SK-N-SH (cell line): Measurements from ENCODE around the gene MCC. TPM values are rescaled to one million over a fixed set of nuclear protein-coding genes. Genes with fewer than 3 reads are reported as not detected.

Experiments used
- CTCF ChIA-PET: fragments of 300-600, 350-600 bp; formaldehyde crosslinking; extraction: SDS; loops from one replicate; lab custom pipeline; 2021; lab: Yijun Ruan, JAX
- POLR2A ChIA-PET: fragments of 350-600 bp; sonication (Branson Sonifier 250); formaldehyde crosslinking; extraction: SDS; loops from one replicate; lab custom pipeline; 2020; ENCODE audit warnings: antibody characterized with exemption, inconsistent platforms; lab: Yijun Ruan, JAX
- DNase-seq: peaks from one replicate; pipeline ENCODE4 v3.0.0; 2012
- H2AFZ ChIP-seq: fragments of 200-600 bp; sonication (generic); 2 replicates; pipeline ENCODE4 v1.8.1; 2016; ENCODE audit warnings: antibody characterized with exemption, mild to moderate bottlenecking, low read depth
- H3F3A ChIP-seq: fragments of 200-600 bp; sonication (generic); replicated peaks from 2 replicates; pipeline ENCODE3; 2016; ENCODE audit warnings: antibody characterized with exemption, mild to moderate bottlenecking; ENCODE audit not compliant: insufficient read depth
- H3K27ac ChIP-seq, 2 experiments: fragments of 200-500 bp in 1 of 2; fragments of 200-600 bp in 1 of 2; sonication (Bioruptor generic) in 1 of 2; sonication (generic), shearing (Covaris generic) in 1 of 2; 2 replicates each; pipeline versions ENCODE4 v1.5.1 to v1.6.1; 2014 to 2016; ENCODE audit warnings: low read depth in 2 of 2, inconsistent platforms in 1 of 2, low read length in 1 of 2, mild to moderate bottlenecking in 1 of 2, mixed read lengths in 1 of 2
- H3K27me3 ChIP-seq: fragments of 200-600 bp; sonication (generic), shearing (Covaris generic); 2 replicates; pipeline ENCODE4 v1.6.1; 2016; ENCODE audit warnings: mixed run types; ENCODE audit not compliant: insufficient read depth
- H3K36me3 ChIP-seq, 2 experiments: fragments of 200-500 bp in 1 of 2; fragments of 200-600 bp in 1 of 2; sonication (Bioruptor generic) in 1 of 2; sonication (generic) in 1 of 2; replicated peaks in 1 of 2; 2 replicates each; pipeline versions ENCODE3 to v1.5.1; 2014 to 2016; ENCODE audit warnings: low read length in 1 of 2, mild to moderate bottlenecking in 1 of 2; ENCODE audit not compliant: insufficient read depth in 2 of 2, control insufficient read depth in 1 of 2
- H3K4me1 ChIP-seq, 2 experiments: fragments of 200-500 bp in 1 of 2; fragments of 200-600 bp in 1 of 2; sonication (Bioruptor generic) in 1 of 2; sonication (generic), shearing (Covaris generic) in 1 of 2; 2 replicates each; pipeline versions ENCODE4 v1.5.1 to v1.6.1; 2014 to 2016; ENCODE audit warnings: low read depth in 1 of 2, low read length in 1 of 2, mixed run types in 1 of 2; ENCODE audit not compliant: insufficient read depth in 2 of 2, control insufficient read depth in 1 of 2
- H3K4me2 ChIP-seq: fragments of 200-600 bp; sonication (generic), shearing (Covaris generic); 2 replicates; pipeline ENCODE4 v1.6.1; 2017; ENCODE audit warnings: mixed run types
- H3K4me3 ChIP-seq, 2 experiments: fragments of 200-500 bp in 1 of 2; fragments of 200-600 bp in 1 of 2; sonication (Bioruptor generic) in 1 of 2; sonication (generic), shearing (Covaris generic) in 1 of 2; 2 replicates each; pipeline versions ENCODE4 v1.5.1 to v1.8.1; 2014 to 2016; ENCODE audit warnings: low read depth in 2 of 2, inconsistent platforms in 1 of 2, low read length in 1 of 2, mild to moderate bottlenecking in 1 of 2, mixed read lengths in 1 of 2, moderate library complexity in 1 of 2
- H3K79me2 ChIP-seq: fragments of 200-600 bp; sonication (generic); 2 replicates; pipeline ENCODE4 v1.8.1; 2017; ENCODE audit warnings: mild to moderate bottlenecking; ENCODE audit not compliant: insufficient read depth
- H3K9ac ChIP-seq: fragments of 200-600 bp; sonication (generic); 2 replicates; pipeline ENCODE4 v1.6.1; 2017; ENCODE audit warnings: mixed run types
- H3K9me2 ChIP-seq: fragments of 200-600 bp; sonication (generic); 2 replicates; pipeline ENCODE4 v1.6.1; 2017; ENCODE audit warnings: mixed run types
- H3K9me3 ChIP-seq: fragments of 200-600 bp; sonication (generic); 2 replicates; pipeline ENCODE4 v1.6.1; 2017; ENCODE audit warnings: mixed run types, mild to moderate bottlenecking, moderate library complexity
- H4K20me1 ChIP-seq: fragments of 200-600 bp; sonication (generic); 2 replicates; pipeline ENCODE4 v1.6.1; 2017; ENCODE audit warnings: mild to moderate bottlenecking, mixed run types; ENCODE audit not compliant: insufficient read depth
- EZH2phosphoT487 ChIP-seq: fragments of 200-600 bp; sonication (generic); IDR thresholded peaks from 2 replicates; pipeline ENCODE4 v1.6.1; 2017; ENCODE audit warnings: low read depth, mixed run types, mild to moderate bottlenecking, antibody characterized with exemption, moderate library complexity, borderline replicate concordance
- JUND ChIP-seq: IDR thresholded peaks from 2 replicates; pipeline ENCODE4 v1.4.0; 2012
- MEF2A ChIP-seq: IDR thresholded peaks from 2 replicates; pipeline ENCODE4 v1.4.0; 2012; ENCODE audit warnings: low read depth, borderline replicate concordance
- MXI1 ChIP-seq: IDR thresholded peaks from 2 replicates; pipeline ENCODE4 v1.6.1; 2012; ENCODE audit warnings: mild to moderate bottlenecking, low read depth, low read length, improper control_type of control experiment
- NFIC ChIP-seq: IDR thresholded peaks from 2 replicates; pipeline ENCODE4 v1.4.0; 2012; ENCODE audit warnings: borderline replicate concordance
- POLR2AphosphoS5 ChIP-seq: IDR thresholded peaks from 2 replicates; pipeline ENCODE4 v1.6.1; 2012; ENCODE audit warnings: low read depth, low read length
- RAD21 ChIP-seq: IDR thresholded peaks from 2 replicates; pipeline ENCODE4 v1.6.1; 2012; ENCODE audit warnings: mild to moderate bottlenecking, low read length
- RCOR1 ChIP-seq: fragments of 150-350 bp; IDR thresholded peaks from 2 replicates; pipeline ENCODE4 v1.6.1; 2017; ENCODE audit warnings: antibody characterized with exemption, low read length
- RFX5 ChIP-seq: IDR thresholded peaks from 2 replicates; pipeline ENCODE4 v1.6.1; 2012; ENCODE audit warnings: mild to moderate bottlenecking, improper control_type of control experiment, low read length
- SIN3A ChIP-seq: IDR thresholded peaks from 2 replicates; pipeline ENCODE4 v1.6.1; 2012; ENCODE audit warnings: low read depth, mild to moderate bottlenecking, low read length, moderate library complexity, borderline replicate concordance
- SMC3 ChIP-seq: IDR thresholded peaks from 2 replicates; pipeline ENCODE4 v1.6.1; 2012; ENCODE audit warnings: low read depth, low read length, improper control_type of control experiment
- TAF1 ChIP-seq: IDR thresholded peaks from 2 replicates; pipeline ENCODE4 v1.6.1; 2012; ENCODE audit warnings: low read depth, mild to moderate bottlenecking, low read length, moderate library complexity, borderline replicate concordance
- TCF12 ChIP-seq: IDR thresholded peaks from 2 replicates; pipeline ENCODE4 v1.4.0; 2012
- YY1 ChIP-seq: IDR thresholded peaks from 2 replicates; pipeline ENCODE4 v1.4.0; 2012; ENCODE audit warnings: low read depth, mild to moderate bottlenecking
- WGBS: methylation state at CpG from one replicate; pipeline ENCODE4 v1.1.6; 2017; ENCODE audit warnings: low lambda C conversion rate; 5-methylcytosine and 5-hydroxymethylcytosine counted together
- polyA plus RNA-seq, 3 experiments: library from polyadenylated mRNA; depleted of rRNA; stranded (reverse); fragments of >200 nt; gene quantifications; 2 replicates each; pipeline ENCODE4 v1.2.3, GENCODE V29; 2012
- TF ChIP-seq, protein P1 (sequence below): IDR thresholded peaks from 2 replicates; pipeline ENCODE4; 2012
- TF ChIP-seq, protein P2 (sequence below): IDR thresholded peaks from 2 replicates; pipeline ENCODE4 v1.4.0; 2012; ENCODE audit warnings: low read depth, borderline replicate concordance
- TF ChIP-seq, protein P3 (sequence below): fragments of 150-350 bp; IDR thresholded peaks from 2 replicates; pipeline ENCODE4 v1.6.1; 2016; ENCODE audit warnings: mild to moderate bottlenecking, low read depth, low read length
- TF ChIP-seq, protein P4 (sequence below): IDR thresholded peaks from 2 replicates; pipeline ENCODE4 v1.6.1; 2012; ENCODE audit warnings: mild to moderate bottlenecking, low read depth, low read length, moderate library complexity

MCC gene
- polyA plus RNA-seq, 1 of the 3 experiments (the other 2 are of a cell fraction) = 3.6 TPM

DNA sequence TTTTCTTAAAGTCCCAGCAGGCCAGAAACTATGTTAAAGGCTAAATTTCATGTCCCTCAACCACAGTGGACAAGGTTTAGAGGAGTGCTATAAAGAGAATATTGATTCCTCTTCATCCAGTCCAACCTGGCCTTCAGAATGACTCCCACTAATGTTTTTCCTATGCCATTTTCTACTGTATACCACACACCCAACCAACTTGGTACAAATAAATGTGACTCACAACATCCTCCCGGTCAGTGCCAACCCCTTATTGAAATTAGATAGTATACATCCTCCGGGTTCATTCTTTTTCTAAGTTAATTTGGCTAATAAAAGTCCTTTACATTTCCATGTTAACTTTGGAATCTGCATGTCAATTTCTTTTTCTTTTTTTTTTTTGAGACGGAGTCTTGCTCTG, 268.6 kb downstream of the MCC start:
- Histone ChIP-seq H3K9me2 (no peaks in the 10 kb centered on the region), H3K79me2 (no peaks in the 10 kb centered on the region), H3K9ac (no peak overlapping the region), H3K4me2 (no peak overlapping the region), H3K4me3 (no peak overlapping the region), H3K9me3 (no peaks in the 10 kb centered on the region), H3K27me3 (no peaks in the 10 kb centered on the region), H3K27ac (no peak overlapping the region), H3F3A (no peaks in the 10 kb centered on the region), H3K36me3 (no peaks in the 10 kb centered on the region), H3K4me1 (peaks cover 0 to 13% of the 10 kb centered on the region in 2 experiments; a peak in 1 of 4 replicates), H2AFZ (no peak overlapping the region), H4K20me1 (no peaks in the 10 kb centered on the region)
- DNase-seq = no peak
- CTCF ChIA-PET = interaction anchor here (1.6 kb wide), 1 partner anchor 117 kb away, joined by 4 read pairs; no protein-coding TSS in a partner anchor
- 74% methylated on average over 2 of the region's 3 CpGs for WGBS
- TF ChIP-seq TCF12 (no peak), YY1 (no peak), MXI1 (no peak), EZH2phosphoT487 (no peak), MEF2A (no peak), SMC3 (no peak), SIN3A (no peak), RCOR1 (no peak), NFIC (no peak), RFX5 (no peak), JUND (no peak), RAD21 (no peak), TAF1 (no peak), POLR2AphosphoS5 (no peak)
- TF ChIP-seq, protein P1, sequence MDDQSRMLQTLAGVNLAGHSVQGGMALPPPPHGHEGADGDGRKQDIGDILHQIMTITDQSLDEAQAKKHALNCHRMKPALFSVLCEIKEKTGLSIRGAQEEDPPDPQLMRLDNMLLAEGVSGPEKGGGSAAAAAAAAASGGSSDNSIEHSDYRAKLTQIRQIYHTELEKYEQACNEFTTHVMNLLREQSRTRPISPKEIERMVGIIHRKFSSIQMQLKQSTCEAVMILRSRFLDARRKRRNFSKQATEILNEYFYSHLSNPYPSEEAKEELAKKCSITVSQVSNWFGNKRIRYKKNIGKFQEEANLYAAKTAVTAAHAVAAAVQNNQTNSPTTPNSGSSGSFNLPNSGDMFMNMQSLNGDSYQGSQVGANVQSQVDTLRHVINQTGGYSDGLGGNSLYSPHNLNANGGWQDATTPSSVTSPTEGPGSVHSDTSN = no peak
- TF ChIP-seq, protein P2, sequence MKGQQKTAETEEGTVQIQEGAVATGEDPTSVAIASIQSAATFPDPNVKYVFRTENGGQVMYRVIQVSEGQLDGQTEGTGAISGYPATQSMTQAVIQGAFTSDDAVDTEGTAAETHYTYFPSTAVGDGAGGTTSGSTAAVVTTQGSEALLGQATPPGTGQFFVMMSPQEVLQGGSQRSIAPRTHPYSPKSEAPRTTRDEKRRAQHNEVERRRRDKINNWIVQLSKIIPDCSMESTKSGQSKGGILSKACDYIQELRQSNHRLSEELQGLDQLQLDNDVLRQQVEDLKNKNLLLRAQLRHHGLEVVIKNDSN = no peak
- TF ChIP-seq, protein P3, sequence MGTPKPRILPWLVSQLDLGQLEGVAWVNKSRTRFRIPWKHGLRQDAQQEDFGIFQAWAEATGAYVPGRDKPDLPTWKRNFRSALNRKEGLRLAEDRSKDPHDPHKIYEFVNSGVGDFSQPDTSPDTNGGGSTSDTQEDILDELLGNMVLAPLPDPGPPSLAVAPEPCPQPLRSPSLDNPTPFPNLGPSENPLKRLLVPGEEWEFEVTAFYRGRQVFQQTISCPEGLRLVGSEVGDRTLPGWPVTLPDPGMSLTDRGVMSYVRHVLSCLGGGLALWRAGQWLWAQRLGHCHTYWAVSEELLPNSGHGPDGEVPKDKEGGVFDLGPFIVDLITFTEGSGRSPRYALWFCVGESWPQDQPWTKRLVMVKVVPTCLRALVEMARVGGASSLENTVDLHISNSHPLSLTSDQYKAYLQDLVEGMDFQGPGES = no peak
- TF ChIP-seq, protein P4, sequence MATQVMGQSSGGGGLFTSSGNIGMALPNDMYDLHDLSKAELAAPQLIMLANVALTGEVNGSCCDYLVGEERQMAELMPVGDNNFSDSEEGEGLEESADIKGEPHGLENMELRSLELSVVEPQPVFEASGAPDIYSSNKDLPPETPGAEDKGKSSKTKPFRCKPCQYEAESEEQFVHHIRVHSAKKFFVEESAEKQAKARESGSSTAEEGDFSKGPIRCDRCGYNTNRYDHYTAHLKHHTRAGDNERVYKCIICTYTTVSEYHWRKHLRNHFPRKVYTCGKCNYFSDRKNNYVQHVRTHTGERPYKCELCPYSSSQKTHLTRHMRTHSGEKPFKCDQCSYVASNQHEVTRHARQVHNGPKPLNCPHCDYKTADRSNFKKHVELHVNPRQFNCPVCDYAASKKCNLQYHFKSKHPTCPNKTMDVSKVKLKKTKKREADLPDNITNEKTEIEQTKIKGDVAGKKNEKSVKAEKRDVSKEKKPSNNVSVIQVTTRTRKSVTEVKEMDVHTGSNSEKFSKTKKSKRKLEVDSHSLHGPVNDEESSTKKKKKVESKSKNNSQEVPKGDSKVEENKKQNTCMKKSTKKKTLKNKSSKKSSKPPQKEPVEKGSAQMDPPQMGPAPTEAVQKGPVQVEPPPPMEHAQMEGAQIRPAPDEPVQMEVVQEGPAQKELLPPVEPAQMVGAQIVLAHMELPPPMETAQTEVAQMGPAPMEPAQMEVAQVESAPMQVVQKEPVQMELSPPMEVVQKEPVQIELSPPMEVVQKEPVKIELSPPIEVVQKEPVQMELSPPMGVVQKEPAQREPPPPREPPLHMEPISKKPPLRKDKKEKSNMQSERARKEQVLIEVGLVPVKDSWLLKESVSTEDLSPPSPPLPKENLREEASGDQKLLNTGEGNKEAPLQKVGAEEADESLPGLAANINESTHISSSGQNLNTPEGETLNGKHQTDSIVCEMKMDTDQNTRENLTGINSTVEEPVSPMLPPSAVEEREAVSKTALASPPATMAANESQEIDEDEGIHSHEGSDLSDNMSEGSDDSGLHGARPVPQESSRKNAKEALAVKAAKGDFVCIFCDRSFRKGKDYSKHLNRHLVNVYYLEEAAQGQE = no peak
- POLR2A ChIA-PET = no interaction called here
